ENCODE measurements around the gene FSCN2. TPM values are rescaled to one million over a fixed set of nuclear protein-coding genes. Genes with fewer than 3 reads are reported as not detected.

The FSCN2 gene
- total RNA-seq, 1 donor from 2014 or later = 1.7 TPM

DNA sequence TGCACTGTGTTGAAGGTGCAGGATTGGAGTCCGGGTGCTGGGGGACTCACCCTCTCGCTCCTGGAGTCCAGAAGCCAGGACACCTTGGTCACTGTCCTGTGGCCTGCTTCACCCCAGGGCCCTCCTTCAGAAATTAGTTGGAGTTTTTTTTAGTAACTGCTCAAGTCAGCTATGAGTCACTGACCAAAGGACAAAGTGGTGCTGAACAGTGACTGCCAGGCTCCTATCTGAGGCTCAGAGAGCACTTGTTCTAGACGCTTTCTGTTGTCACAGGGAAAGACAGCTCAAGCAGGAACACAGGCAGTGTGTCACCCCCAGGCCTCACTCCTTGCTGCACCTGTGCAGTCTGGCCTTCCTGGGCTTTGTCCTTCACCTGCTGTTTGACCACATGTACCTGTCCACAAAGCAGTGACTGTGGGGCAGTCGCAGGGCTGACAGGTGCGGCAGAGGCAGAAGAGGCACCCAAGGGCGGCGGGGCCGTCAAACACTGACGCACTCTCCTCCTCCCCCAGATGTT is 28.1 kb downstream of the FSCN2 start:
- no peak for DNase-seq

DNA sequence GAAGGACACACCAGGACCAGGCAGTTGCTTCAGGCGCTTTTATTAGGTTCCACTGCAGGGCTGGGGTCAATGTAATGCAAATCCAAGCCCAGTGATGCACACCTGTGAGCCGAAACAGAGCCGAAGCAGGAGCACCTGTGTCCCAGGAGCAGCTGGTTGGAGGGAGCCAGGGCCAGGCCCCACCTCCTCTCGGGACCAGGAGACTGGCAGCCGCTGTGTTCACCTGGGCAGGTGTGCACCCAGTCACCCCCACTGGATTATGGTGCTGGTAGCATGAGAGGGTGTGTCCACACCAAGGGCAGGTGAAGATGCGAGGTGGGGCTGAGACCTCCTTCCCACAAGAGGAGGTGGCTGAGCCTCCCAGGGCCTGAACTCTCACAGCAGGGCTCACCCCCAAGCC is 28.7 kb downstream of the FSCN2 start:
- DNase-seq = no peak

DNA sequence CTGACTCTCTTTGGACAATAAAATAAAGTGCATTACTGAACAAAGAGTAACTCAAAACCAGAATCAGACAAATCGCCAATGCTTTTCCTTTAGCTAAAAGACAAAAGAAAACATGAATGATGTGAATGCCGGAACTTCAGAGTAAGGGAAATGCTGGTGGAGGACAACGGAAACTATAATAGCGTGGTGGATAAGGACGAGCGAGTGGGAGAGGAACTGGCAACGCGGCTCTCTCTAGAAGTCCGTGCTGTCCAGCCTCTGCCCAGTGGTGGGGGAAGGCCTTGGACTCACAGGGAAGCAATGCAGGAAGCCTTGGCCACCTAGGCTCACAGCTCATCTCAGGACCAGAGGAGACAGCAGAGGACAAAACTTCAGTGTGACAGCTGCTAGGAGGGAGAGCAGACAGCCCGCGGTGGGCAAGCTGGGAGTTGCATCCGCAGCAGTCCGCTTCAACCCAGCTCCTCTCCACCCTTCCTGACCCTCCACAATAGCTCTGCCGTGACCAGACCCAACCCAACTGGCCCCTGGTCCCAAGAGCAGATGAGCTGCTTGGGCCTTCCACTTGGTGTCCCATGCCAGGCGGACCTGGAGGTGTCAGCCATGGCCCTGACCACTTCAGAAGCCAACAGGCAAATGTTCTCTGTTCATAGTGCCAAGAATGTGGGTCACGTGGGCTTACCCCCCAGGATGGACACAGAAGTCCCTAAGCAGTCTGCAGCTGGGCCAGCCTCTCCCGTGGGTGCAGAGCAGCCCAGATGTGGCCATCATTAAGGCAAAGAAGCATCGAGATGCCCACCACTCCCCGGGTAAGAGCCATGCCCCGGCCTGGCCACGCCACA is 29.3 kb downstream of the FSCN2 start:
- no peak for DNase-seq

DNA sequence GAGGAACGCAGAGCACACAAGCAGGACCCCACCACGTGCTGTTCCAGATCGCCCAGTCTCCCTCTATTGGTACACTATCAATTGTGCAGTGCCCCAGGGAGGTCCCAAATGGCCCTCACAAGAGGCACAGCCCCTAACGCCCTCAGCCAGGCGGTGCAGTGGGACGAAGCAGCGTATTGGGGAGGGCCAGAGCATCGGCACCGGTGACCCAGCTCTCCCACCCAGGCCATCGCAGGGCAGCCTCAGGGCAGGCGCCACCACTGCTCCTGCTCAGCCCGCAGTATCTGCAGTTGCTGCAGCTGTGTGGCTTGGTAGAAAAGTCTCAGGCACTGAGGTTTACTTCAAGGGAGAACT is 29.9 kb downstream of the FSCN2 start:
- DNase-seq = no peak

DNA sequence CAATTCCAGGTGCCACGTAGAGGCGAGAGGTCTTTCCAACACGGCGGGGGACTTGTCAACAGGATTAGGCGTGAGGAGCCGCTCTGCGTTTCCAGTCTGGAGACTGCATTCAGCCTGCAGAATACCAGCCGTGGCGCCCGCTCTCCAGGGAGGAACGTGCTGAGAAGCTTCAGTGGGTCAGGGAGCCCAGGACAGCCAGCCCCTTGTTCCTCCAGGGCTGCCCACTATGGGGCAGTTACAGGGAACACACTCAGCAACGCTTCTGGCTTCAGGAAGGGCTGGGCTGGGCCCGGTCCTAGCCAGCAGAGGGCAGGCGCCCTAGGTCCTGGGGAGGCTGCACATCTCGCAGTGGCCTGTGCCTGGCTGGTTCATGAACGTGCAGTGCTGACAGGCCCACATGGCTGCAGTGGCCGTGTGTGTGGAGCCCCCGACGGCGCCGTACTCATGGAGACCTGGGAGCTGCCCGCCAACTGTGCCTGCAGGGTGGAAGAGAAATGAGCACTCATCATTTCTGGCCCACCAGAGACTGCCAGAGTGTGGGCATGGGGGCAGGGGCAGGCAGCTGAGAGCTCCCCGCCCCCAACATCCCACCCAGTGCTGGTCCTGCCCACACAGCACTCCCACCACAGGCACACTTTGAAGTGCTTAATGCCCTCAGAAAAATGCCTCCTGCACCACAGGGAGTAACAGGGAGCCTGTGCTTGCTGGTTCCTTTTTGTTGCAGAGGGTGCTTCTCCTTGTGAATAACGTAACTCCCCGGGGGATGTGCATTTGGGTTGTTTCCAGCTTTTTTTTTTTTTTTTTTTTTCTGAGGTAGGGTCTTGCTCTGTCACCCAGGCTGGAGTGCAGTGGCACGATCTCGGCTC is 31.0 kb downstream of the FSCN2 start:
- DNase-seq = no peak

DNA sequence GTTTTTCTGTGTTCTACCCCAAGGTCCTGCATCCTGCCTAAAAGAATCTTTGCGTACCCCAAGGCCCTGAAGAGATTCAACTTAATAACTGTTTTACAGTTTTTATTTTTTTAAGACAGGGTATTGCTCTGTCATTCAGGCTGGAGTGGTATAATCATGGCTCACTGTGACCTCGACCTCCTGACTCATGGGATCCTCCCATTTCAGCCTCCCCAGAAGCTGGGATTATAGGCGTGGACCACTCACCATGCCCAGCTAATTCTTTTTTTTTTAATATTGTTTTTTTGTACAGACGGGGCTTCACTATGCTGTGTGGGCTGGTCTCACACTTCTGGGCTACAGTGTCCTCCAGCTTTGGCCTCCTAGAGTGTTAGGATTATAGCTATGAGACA is 33.3 kb downstream of the FSCN2 start:
- no peak for DNase-seq

DNA sequence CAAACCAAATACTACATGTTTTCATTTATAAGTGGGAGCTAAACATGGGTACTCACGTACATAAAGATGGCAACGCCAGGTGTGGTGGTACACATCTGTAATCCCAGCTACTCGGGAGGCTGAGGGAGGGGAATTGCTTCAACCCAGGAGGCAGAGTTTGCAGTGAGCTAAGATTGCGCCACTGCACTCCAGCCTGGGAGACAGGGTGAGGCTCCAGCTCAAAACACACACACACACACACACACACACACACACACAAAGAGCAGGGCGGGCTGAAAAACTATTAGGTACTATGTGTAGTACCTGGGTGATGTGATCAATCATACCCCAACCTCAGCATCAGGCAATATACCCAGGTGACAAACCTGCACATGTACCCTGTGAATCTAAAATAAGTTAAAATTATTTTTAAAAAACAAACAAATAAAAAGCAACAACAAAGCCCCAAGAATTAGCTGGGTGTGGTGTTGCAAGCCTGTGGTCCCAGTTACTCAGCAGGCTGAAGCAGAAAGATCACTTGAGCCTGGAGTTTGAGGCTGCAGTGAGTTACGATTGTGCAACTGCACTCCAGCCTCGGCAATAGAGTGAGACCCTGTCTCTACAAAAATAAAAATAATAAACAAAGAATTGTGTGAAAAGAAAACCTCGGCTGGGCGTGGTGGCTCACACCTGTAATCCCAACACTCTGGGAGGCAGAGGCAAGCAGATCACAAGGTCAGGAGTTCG is 35.8 kb downstream of the FSCN2 start:
- no peak for DNase-seq

DNA sequence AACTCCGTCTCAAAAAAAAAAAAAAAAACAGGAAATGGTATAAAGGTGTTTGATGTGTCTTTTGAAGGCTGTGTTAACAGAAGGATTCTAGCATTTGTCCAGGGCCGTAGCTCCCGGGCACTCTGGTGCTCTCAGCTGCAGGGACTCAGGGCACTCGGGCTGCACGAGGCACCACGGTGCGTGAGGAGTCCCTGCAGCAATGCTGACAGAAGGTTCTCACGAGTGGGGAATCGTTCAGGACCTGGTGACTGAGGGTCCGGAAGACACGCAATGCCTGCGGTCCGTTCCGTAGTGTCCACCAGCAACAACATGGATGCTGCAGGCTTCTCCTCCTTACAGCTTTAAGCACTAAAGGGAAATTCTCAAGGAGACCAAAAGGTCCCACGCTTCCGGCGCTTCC is 36.6 kb downstream of the FSCN2 start:
- no peak for DNase-seq

DNA sequence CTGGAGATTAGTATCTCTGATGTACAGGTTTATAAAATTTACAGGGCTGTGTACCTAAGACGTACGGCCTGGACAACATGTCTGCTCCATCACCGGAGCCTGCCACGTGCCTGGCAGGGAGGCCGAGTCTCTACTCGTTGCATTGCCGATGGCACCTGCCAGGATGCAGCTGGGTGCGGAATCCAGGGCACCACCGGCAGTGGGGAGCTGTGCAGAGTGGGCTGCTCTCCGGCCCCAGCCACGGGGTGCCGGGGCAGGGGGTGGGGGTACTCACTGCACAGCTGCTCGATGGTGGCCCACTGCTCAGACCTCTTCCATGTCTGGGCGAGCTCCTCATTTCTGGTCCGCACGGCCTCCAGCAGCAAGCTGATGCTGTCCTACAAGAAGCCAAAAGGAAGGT is 37.1 kb downstream of the FSCN2 start:
- no peak for DNase-seq

DNA sequence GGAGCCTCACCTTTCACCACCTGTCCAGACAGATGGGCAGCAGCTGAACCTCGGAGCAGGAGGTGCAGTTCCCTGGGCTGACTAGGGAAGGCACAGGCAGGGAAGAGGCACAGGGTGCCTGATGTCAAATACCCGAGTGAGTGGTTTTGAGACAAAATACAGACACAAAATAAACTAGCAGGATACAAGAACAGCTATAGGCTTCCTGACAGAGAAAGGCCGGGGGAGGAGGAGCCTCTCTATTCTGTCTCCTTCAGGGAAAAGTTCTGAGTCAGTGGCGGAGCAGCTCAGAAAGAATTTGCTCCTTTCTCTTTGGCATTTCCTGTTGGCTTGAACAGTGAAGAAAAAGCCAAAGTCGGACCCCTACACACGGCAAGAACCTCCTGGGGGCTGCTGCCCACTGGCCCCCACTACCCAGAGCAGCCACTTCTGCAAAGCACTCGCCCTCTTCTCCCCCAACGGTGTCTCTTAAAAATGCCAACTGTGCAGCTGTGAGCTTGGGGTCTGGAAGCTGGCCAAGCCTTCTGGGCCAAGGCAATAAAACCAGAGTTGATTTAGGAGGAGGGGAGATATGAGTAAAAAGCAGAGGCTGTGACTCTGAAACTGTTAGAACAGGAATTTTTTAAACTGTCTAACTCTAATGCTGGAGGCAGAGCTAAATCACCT is 38.4 kb downstream of the FSCN2 start:
- peak; percentile 90 for DNase-seq

DNA sequence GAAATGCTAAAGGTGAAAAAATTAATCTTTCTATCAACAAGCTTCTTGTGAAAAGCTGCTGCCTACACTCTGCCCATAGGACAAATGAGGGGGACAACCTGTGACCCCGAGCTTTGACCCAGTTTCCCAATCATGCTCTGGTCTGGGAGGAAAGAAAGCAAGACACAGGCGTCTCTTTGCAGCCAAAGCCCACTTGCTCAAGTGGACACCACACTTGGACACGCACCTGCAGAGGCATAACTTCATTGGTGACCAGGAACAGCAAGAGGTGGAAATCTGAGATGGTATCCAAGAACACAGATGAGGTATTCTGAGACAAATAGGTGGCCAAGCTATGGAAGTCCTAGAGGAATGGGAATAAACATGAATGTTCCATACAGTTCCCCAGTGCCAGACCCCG is 39.0 kb downstream of the FSCN2 start:
- DNase-seq = no peak

DNA sequence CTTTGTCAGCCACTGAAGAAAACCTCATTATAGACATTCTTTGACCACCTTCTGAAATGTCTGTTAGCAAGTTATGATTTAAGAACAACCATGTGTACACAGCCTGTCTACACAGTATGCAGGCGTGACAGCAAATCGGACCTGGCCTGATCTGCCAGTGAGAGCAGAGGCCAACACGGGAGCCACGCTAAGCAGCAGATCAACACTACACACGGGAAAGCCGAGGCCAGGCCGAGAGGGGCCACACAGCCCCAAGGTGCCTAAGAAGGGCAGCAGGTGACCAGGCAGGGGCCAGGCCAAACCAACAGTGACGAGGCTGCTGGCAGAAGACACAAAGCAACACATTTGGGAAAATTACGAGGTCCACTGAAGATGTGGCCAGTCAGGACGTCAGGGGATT is 40.2 kb downstream of the FSCN2 start:
- DNase-seq = no peak

DNA sequence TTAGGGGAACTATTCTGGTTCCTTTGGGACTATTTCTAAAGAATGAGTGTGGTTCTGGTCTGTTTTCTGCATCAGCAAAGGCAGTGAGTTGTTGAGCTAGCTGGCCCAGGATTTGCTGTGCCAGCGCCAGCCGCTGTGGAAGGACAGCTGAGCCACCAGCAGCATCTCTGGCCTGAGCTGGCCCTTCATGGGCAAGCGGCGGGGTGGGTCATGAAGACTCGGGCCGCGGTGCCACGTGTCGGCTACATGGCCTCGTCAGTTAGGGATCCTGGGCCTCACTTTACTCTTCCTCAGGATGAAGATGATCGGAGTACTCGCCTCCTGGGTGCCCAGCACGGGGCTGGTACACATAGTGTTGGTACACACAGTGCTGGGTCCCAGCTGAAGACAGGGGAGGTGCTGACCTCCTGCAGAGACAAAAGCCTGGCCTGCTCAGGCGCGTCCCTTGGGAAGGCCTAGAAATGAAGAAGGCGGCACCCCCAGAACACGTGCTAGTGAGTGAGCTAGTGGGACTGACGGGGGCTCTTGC is 41.9 kb downstream of the FSCN2 start:
- DNase-seq = no peak

DNA sequence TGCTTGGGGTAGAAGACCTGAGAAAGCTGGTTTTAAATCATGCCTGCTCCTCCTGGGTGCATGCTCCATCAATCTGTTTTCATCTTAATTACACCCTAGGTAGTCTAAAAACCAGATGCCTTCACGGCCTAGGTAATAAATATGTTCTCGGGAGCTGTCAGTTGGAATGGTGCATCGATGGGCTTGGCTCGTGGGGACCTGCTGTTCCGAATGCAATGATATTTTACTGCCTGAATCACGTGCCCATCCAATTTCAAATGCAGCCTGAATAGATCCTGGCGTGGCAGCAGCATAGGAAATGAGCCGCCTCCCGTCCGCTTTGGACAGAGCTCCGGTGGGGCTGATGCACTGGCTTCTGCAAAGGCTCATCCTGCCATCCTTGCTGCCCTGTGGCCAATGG is 42.8 kb downstream of the FSCN2 start:
- DNase-seq = no peak

DNA sequence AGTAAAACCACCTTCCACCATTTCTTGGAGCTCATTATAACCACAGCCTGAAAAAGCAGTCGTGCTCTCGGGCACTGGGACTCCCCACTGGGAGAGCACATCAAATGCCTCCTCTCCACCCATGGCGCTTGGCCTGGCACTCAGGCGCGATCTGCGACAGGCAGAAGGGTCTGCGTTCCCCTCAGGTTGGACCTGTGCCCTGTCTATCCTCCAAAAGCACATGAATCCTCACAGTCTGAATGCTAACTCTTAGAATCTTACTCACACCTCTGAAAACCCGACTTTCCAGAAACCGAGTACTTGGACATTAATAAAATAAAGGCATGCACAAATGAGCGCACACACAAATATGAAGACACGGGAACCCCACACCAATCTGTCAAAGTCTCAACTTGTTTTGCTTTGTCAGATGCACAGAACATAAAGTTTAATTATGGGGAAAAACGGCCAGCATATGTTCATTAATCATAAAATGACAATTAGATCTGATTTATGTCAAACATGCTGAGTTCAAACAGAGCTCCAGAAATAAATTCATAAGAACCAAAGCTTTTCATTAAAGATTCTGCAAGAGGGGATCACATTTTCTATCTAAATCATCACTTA is 44.5 kb downstream of the FSCN2 start:
- no peak for DNase-seq

DNA sequence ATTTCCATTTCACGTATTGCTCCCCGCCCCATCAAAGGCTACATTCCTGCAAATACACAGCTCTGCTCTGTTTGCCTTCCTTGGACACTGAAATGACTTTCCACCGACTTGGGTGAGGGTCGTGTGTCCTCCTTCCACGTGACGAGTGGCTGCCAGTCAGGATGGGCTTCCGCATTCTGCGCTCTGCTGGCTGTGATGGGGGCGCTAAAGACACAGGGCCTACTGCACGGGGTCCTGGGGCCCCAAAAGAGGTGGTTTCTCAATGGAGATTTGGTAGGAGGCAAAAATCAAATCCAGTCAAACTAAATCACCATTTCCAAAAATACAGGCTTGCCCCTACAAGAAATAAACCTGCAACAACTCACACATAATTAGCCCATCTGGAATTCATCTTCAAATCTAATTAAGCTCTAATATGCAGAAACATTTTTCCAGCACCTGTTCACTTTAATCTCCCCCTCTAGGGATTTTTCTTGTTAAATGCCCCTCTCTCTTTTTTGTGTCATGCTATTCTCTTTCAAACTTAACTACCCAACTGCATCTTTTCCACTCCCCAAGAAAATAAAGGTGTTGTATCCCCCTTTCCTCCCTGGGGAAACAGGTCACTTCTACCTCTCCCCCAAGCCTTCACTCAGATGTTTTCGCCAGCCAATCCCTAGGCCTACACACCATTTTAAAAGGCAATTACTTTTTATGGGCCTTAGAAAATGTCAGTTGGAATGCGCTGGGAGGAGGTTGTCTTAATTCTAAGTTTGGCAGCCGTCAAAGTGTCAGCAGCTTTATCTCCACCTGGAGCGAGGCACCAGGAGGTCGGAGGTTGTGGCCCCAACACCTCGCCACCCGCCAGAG is 45.8 kb downstream of the FSCN2 start:
- DNase-seq = no peak

DNA sequence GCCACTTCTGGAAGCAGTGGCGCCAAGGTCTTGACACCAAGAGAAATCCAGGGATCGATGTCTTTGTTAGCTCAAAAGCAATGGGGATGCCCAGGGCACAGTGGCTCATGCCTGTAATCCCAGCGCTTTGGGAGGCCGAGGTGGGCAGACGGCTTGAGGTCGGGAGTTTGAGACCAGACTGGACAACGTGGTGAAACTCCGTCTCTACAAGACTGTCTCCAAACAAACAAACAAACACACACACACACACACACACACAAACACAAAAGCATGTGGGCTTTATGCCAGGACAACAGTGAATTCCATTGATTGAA is 46.4 kb downstream of the FSCN2 start:
- DNase-seq = no peak

DNA sequence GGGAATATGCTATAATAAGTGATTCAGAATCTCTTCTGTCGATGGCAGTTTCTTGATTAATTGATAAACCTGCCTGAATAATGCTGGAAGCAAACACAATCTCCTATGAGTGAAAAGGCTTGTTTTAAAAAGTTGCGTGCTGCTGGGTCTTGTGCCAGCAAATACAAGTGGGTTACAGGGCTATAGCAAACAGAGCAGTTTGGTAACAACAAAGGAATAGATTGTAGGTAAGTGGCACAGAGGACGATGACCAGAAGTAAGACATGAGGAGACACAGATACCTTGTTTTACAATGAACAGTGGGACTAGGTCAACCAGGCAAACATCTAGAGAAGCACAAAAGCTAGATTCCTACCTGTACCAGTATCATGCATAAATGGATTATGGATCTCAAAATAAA is 47.7 kb downstream of the FSCN2 start:
- no peak for DNase-seq

DNA sequence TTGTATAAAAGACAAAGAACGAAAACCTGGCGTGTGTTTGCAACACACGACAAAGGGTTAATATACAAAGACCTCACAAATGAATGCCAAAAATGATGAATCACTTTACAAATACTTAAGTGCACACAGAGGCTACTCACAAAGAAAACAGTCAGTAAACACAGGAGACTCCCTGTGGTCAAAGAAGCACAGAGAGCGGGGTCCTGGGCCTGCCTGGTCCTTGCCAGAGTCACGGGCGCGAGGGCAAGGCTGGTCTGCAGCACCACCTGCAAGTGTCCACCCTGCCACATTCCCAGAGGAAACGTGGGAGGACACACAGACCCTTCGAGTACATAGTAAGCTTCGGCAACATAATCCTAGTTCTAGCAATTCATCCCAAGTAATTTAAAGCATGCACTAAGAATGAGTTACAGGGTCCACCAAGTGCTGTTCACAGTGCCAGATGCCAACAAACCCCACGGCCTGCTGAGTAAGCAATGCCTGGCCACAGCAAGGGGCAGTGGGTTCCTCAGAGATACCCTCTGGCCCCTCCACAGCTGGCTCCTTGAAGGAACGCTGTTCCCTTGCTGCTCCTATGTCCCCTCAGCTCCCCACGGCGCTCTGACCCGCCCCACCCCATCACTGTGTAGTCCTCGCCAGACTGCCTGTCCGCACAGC is 48.6 kb downstream of the FSCN2 start:
- DNase-seq = peak; percentile 14

All from tongue (tissue), 2 donors.